GM21825 (cell line): Measurements from ENCODE around the gene STAB2.

Experiments
- ATAC-seq: cut with Tn5 transposase; IDR thresholded peaks from one replicate; pipeline ENCODE4 v1.9.1; 2021; ENCODE audit warnings: mild to moderate bottlenecking, moderate library complexity; ENCODE audit not compliant: unreplicated experiment

Gene STAB2

DNA sequence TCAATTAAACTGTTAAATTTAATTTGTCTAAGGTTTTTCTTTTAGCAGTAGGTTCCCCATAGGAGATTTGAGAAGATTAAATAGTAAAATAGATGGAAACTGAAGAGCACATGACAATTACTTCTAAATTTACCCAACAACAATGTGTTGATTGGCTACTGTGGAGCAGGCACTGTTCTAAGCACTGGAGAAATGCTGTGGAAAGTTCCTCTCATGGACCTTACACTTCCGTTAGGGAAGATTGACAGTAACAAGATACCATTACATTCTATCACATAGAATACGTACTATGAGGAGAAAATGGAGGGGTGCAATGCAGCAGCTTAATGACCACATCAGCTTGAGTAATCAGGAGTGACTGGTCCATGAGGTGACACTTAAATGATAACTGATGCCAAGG is 8.1 kb upstream of the STAB2 start:
- ATAC-seq = no peak

- ATAC-seq = no peak
These were observed 7.0 kb upstream of the STAB2 start for GRCh38 chr12:103580026-103580425.

GRCh38 chr12:103583008-103583407 is 4.1 kb upstream of the STAB2 start:
- ATAC-seq = no peak

DNA sequence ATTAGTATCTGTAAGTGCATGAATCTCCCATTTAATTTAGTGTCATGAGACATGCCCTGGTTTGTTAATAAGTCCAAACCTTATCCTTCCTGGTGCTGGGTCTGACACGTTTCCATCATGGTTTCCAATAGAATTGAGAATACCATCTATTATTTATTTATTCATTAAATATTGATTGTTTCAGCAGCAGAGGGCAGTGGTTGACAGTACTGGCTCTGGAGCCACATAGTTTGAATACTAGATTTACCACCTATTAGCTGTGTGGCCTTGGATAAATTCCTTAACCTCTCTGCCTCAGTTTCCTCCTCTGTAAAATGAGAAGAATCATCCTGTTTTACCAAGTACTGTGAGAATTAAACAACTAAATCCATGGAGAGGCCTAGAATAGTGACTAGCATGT is 941 bp upstream of the STAB2 start:
- no peak for ATAC-seq

DNA sequence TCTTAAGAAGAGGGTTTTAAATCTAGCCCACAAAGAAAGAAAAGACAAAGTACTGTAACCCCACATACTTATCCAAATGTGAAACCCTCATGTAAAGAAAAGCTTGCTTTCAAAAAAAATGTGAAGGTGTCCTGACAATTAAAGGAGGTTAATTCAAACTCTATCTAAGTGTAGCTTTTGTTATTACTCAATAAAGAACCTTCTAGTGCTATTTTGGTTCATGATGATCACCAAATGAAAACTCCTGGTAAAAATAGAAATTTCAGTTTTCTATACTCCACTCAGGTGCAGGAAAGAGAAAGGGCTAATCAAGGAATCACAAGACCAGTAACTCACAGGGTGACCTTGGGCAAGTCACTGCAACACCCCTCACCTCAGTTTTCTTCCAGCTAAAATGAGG is 1.6 kb downstream of the STAB2 start:
- ATAC-seq = no peak

GRCh38 chr12:103589517-103589916 is 2.4 kb downstream of the STAB2 start:
- ATAC-seq = no peak

DNA sequence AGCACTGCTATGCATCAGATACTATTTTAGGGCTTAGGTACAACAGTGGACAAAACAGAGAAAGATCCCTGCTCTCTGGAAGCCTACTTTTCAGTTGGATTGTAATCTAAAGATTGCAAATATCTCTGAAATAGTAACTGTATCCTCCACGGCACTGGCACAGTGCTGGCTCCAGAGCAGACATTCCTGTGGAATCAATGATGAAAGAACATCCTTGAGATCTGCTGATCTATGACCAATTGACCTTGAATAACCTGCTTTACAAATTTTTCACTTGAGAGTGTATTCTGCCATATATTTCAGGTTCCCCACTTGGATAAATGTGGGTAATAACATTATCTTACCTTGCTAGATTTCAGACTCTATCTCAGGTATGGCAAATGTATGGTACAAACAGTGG is 3.2 kb downstream of the STAB2 start:
- ATAC-seq = no peak

DNA sequence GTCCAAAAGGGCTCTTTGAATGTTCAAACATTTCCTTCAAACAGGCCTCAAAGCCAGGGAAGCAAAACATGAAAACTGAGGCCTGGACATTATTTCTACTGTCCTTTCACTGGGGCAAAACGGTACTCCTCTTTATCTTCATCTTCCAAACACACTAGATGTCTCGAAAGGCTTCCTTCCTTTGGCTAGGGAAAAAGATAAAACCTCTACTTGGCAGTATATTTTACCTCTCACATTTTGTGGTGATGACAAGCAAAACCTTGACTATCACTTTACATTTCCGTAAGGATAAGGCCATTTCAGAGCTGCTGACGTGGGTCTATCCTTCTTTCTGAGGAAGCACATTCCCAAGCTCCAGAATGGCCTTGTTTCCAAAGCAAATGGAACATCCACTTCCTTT is 9.9 kb downstream of the STAB2 start:
- ATAC-seq = no peak

- ATAC-seq = no peak
These were observed 12.2 kb downstream of the STAB2 start for GRCh38 chr12:103599274-103599673.

- no peak for ATAC-seq
These were observed 14.1 kb downstream of the STAB2 start for GRCh38 chr12:103600967-103601728.

GRCh38 chr12:103620395-103620794 is 33.3 kb downstream of the STAB2 start:
- no peak for ATAC-seq

DNA sequence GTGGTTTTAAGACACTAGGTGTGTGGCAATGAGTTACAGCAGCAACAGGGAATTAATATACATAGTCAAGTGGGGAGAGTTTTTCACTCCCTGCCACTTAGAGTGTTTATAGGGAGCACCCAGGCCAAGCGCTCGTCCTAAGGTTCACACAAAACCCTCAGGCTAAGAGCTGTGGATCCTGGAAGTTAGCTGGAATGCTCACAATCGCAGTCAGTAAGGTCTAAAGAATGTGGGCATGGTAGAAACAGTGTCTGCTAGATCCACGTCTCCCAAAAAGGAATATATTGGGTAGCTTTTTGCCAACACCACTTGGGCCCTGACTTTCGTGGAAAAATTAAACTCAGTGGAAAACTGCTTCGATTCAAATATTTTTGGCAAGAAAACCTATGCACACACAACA is 36.6 kb downstream of the STAB2 start:
- no peak for ATAC-seq

DNA sequence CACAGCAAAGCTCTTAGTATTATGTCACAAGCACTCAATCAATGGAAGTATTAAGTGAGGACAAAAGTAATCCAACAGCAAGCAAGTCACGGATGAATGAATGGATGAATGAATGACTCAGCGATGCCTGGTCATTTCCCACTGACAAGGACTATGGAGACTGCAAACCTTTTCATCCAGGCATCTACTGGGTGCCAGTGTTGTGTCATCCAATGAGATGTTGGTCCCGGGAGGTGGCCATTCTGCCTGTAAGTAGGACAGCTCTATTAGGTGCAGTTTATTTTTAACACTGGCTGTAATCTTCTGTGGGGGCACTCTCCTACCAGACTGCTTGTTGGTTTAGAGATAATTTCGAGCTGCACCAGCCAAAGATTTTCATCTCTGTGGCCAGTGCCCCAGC is 39.4 kb downstream of the STAB2 start:
- ATAC-seq = no peak

DNA sequence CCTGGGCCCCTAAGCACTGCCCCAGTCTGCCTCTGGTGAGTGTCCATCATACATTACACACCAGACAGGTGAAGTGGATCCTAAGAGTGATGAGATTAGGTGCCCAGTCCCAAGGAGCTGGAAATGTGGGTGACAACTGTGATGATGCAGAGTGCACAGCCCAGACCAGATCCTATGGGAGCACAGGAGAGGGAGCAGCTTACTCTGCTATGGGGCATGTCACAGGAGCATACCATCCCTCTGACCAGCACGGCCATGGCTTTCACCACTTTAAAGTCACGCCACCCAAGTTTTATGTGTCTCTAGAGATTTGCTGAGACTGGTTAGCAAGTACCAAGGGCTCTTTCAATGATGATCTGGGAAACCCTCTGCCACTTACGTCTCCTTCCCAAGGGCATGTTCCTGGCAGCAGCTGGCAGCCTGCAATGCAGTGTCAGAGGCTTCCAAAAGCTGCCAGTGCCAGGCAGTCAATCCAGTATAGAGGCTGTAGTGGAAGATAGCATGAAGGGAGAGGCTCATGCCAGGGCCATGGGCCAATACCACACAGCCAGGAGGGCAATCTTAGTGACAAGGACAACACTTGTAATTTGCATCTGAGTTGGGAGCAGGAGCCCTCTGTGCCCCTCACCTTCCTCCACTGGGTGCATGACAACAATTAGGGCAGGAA is 40.2 kb downstream of the STAB2 start:
- no peak for ATAC-seq

- ATAC-seq = peak; percentile 81
These were observed 45.6 kb downstream of the STAB2 start for GRCh38 chr12:103632554-103633216.

DNA sequence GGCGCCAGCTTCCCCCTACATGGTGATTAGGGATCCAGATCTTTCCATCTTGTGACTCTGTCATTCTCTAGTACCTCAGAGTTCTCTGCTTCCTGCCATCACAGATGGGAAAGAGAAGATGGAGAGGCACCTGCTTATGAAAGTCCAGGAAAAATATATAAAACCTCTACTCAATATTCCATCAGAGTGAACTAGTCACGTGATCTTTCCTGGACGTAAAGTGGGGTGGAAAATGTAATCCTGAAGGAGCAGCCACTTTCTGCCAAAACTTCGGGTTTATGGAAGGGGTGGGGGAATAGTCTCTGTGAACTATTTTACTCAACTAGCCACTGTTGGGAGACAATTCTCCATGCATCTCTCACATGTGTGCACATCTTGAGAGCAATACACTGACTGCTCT is 47.7 kb downstream of the STAB2 start:
- no peak for ATAC-seq

GRCh38 chr12:103635419-103635818 is 48.3 kb downstream of the STAB2 start:
- no peak for ATAC-seq

GRCh38 chr12:103637021-103637420 is 49.9 kb downstream of the STAB2 start:
- no peak for ATAC-seq

GRCh38 chr12:103637429-103637828 is 50.4 kb downstream of the STAB2 start:
- ATAC-seq = no peak

GRCh38 chr12:103639983-103640382 is 52.9 kb downstream of the STAB2 start:
- ATAC-seq = no peak

GRCh38 chr12:103640410-103640809 is 53.3 kb downstream of the STAB2 start:
- no peak for ATAC-seq

DNA sequence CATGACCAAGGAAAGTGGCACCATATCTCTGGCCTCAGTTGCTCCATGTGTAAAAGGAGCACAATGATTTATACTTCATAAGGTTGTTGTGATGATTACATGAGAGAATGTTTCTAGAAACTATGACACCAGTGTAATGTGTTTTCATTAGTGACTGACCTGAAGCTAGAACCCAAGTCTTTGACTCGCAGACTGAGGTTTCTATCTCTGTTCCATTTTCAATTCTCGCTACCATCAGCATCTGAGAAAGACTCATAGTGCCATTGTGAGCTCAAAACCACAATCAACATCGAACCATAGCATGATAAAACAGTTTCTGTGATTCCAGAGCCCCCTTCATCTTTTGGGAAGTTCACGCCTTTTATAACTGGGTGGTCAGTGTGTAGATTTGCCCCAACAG is 53.8 kb downstream of the STAB2 start:
- no peak for ATAC-seq
